Mesothelial cell of epicardium (in vitro differentiated cells): ENCODE results near the gene IL1RAPL1. TPM values are rescaled to one million over a fixed set of nuclear protein-coding genes. Genes with fewer than 3 reads are reported as not detected.

Experiments used
- DNase-seq, 2 experiments: peaks; one replicate each; pipeline ENCODE4 v3.0.0; 2021; ENCODE audit warnings: low spot score in 2 of 2; ENCODE audit not compliant: unreplicated experiment in 2 of 2
- H3K27ac Mint-ChIP-seq: 2 replicates; pipeline ENCODE4 v1.8.0; 2021; ENCODE audit warnings: mixed read lengths
- H3K27me3 Mint-ChIP-seq: 2 replicates; pipeline ENCODE4 v1.8.0; 2021; ENCODE audit warnings: low read depth, mixed read lengths
- H3K36me3 Mint-ChIP-seq: 2 replicates; pipeline ENCODE4 v1.8.0; 2021; ENCODE audit warnings: mixed read lengths
- H3K4me1 Mint-ChIP-seq: 2 replicates; pipeline ENCODE4 v1.8.0; 2021; ENCODE audit warnings: mixed read lengths
- H3K4me3 Mint-ChIP-seq: 2 replicates; pipeline ENCODE4 v1.8.0; 2021; ENCODE audit warnings: mild to moderate bottlenecking, moderate library complexity, mixed read lengths
- H3K9me3 Mint-ChIP-seq: 2 replicates; pipeline ENCODE4 v1.8.0; 2021; ENCODE audit warnings: mixed read lengths
- CTCF ChIP-seq: fragments of 200-600 bp; sonication (generic); IDR thresholded peaks from one replicate; pipeline ENCODE4 v1.5.0; 2021; ENCODE audit warnings: antibody characterized with exemption; ENCODE audit not compliant: unreplicated experiment
- total RNA-seq: library from RNA; stranded (reverse); gene quantifications from 3 replicates; pipeline ENCODE4 v1.2.1, GENCODE V29; 2021

The IL1RAPL1 gene
- total RNA-seq, 1 donor from 2014 or later = 17.0 TPM

DNA sequence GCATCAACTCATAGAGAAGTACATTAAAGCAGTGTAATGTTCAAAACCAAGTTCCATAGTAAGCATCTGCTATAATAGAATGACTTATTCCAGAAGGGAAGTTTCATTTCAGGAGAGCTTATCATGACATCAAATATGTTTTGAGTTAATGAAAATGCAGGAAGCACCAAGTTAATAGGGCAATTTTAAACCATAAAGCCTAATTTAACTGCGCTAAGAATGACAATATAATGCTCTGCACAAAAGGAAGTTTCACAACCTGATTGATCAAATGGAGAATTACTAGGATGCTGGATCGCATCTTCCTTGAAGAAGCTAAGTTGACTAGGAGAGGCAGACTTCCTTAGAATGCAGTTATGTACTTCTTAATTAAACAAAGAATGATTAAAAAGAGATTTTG lies 1211.2 kb downstream of the IL1RAPL1 start:
- H3K9me3 Mint-ChIP-seq = no peaks in the 10 kb centered on the region
- no peak for DNase-seq
- TF ChIP-seq CTCF = no peak
- H3K36me3 Mint-ChIP-seq = no peaks in the 10 kb centered on the region
- H3K27me3 Mint-ChIP-seq = no peaks in the 10 kb centered on the region
- no peak overlapping the region for H3K4me3 Mint-ChIP-seq
- H3K4me1 Mint-ChIP-seq = no peaks in the 10 kb centered on the region
- H3K27ac Mint-ChIP-seq = no peak overlapping the region

- Mint-ChIP-seq H3K27ac (no peak overlapping the region), H3K36me3 (no peaks in the 10 kb centered on the region), H3K4me3 (no peak overlapping the region), H3K9me3 (peaks cover 23% of the 10 kb centered on the region), H3K4me1 (no peaks in the 10 kb centered on the region), H3K27me3 (no peaks in the 10 kb centered on the region)
- no peak for TF ChIP-seq CTCF
- DNase-seq = no peak
Observed at GRCh38 chrX:29813174-29813573, 1225.9 kb downstream of the IL1RAPL1 start.

DNA sequence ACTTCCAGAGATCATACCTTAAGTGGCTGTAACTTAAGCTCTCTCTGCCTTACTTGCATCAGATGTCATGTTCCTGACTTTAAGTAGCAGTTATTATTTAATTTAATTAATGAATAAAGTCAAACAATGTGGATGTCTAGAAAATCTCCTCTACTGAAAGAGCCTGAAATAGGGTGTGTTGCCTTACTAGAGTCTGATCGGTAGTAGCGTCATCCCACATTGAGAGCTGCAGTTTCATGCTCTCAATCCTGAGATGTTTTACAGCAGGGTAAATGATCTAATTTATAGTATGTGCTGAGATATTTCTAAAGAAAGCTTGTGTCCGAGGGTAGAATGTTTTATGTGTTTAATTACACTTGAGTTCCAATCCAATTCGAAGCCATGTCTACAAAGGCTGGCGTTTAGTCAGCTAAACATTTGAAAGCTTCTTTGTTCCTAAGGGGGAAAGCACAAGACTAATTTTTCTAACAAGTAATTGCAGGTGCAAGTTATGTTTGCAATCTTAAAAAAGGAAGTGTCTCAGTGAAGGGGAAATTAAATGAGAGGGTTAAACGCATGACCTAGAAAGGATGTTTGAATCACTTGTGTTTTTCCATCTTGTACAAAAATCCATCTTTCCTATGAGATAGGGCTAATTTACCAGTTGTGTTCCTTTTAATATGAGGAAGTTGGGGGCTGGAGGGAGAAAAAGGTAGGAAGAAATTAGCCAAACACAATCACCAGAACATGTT lies 1237.1 kb downstream of the IL1RAPL1 start:
- Mint-ChIP-seq H3K4me1 (peaks cover 13% of the 10 kb centered on the region), H3K4me3 (no peak overlapping the region), H3K9me3 (peaks cover 5% of the 10 kb centered on the region), H3K27me3 (no peaks in the 10 kb centered on the region), H3K36me3 (no peaks in the 10 kb centered on the region), H3K27ac (no peak overlapping the region)
- no peak for TF ChIP-seq CTCF
- DNase-seq = no peak

GRCh38 chrX:29826742-29827141 lies 1239.5 kb downstream of the IL1RAPL1 start:
- no peaks in the 10 kb centered on the region for H3K36me3 Mint-ChIP-seq
- no peak overlapping the region for H3K27ac Mint-ChIP-seq
- peaks cover 5% of the 10 kb centered on the region for H3K9me3 Mint-ChIP-seq
- no peaks in the 10 kb centered on the region for H3K27me3 Mint-ChIP-seq
- H3K4me3 Mint-ChIP-seq = no peak overlapping the region
- no peak for TF ChIP-seq CTCF
- no peak for DNase-seq
- H3K4me1 Mint-ChIP-seq = peaks cover 13% of the 10 kb centered on the region

DNA sequence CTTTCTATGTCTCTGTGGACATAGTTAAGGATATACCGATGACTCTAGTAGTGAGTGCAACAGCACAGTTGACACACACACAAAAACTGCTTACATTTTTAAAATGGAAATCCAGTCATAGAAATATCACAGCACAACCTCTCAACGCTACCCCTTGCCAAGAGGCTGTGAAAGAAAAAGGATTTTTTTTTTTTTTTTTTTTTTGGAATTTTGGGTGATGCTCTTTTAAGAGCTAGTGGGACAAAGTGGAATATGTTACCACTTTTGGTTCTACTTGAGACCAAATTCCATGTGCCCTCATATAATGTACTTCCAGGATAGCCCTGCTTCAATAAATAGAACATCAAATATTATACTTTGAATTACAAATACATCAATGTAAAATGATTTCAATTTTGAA lies 1247.1 kb downstream of the IL1RAPL1 start:
- DNase-seq = no peak
- no peaks in the 10 kb centered on the region for H3K4me1 Mint-ChIP-seq
- no peaks in the 10 kb centered on the region for H3K27me3 Mint-ChIP-seq
- no peak for TF ChIP-seq CTCF
- H3K4me3 Mint-ChIP-seq = no peak overlapping the region
- no peak overlapping the region for H3K27ac Mint-ChIP-seq
- H3K9me3 Mint-ChIP-seq = peaks cover 23% of the 10 kb centered on the region
- H3K36me3 Mint-ChIP-seq = peaks cover 2% of the 10 kb centered on the region
